HG03175 (cell line): Measurements from ENCODE around the gene CTDSPL.

ENCODE experiments used
- ATAC-seq: cut with Tn5 transposase; IDR thresholded peaks from one replicate; pipeline ENCODE4 v1.9.1; 2021; ENCODE audit warnings: mild to moderate bottlenecking, moderate library complexity; ENCODE audit not compliant: unreplicated experiment

The CTDSPL gene

GRCh38 chr3:37997342-37997741 lies 135.7 kb downstream of the CTDSPL start:
- ATAC-seq = no peak

GRCh38 chr3:37997791-37998370 lies 136.2 kb downstream of the CTDSPL start:
- ATAC-seq = no peak

GRCh38 chr3:37999836-38000235 lies 138.2 kb downstream of the CTDSPL start:
- no peak for ATAC-seq

- ATAC-seq = no peak
Measured at GRCh38 chr3:38000242-38000916, 138.7 kb downstream of the CTDSPL start.

GRCh38 chr3:38000965-38001455 lies 139.3 kb downstream of the CTDSPL start:
- ATAC-seq = no peak

- ATAC-seq = no peak
Measured at GRCh38 chr3:38001456-38002081, 139.9 kb downstream of the CTDSPL start.

- no peak for ATAC-seq
Measured at GRCh38 chr3:38002291-38002876, 140.7 kb downstream of the CTDSPL start.

GRCh38 chr3:38002940-38003339 lies 141.3 kb downstream of the CTDSPL start:
- ATAC-seq = no peak

GRCh38 chr3:38003371-38003816 lies 141.7 kb downstream of the CTDSPL start:
- no peak for ATAC-seq

- ATAC-seq = no peak
Measured at GRCh38 chr3:38003817-38004414, 142.2 kb downstream of the CTDSPL start.

GRCh38 chr3:38004415-38005075 lies 142.9 kb downstream of the CTDSPL start:
- ATAC-seq = peak; percentile 59

- no peak for ATAC-seq
Measured at GRCh38 chr3:38005076-38006020, 143.7 kb downstream of the CTDSPL start.

GRCh38 chr3:38006031-38006430 lies 144.4 kb downstream of the CTDSPL start:
- no peak for ATAC-seq

GRCh38 chr3:38006445-38006995 lies 144.8 kb downstream of the CTDSPL start:
- ATAC-seq = no peak

GRCh38 chr3:38007754-38008090 lies 146.0 kb downstream of the CTDSPL start:
- ATAC-seq = no peak

GRCh38 chr3:38008191-38008701 lies 146.6 kb downstream of the CTDSPL start:
- ATAC-seq = no peak

GRCh38 chr3:38008971-38009580 lies 147.4 kb downstream of the CTDSPL start:
- no peak for ATAC-seq

GRCh38 chr3:38009807-38010591 lies 148.3 kb downstream of the CTDSPL start:
- no peak for ATAC-seq
